ENCODE measurements around the gene FAM184B. TPM values are rescaled to one million over a fixed set of nuclear protein-coding genes. Genes with fewer than 3 reads are reported as not detected.

The FAM184B gene
- total and polyA plus RNA-seq, 2 of the 4 experiments (the other 2 are of a cell fraction) = 0.07 to 0.18 TPM

DNA sequence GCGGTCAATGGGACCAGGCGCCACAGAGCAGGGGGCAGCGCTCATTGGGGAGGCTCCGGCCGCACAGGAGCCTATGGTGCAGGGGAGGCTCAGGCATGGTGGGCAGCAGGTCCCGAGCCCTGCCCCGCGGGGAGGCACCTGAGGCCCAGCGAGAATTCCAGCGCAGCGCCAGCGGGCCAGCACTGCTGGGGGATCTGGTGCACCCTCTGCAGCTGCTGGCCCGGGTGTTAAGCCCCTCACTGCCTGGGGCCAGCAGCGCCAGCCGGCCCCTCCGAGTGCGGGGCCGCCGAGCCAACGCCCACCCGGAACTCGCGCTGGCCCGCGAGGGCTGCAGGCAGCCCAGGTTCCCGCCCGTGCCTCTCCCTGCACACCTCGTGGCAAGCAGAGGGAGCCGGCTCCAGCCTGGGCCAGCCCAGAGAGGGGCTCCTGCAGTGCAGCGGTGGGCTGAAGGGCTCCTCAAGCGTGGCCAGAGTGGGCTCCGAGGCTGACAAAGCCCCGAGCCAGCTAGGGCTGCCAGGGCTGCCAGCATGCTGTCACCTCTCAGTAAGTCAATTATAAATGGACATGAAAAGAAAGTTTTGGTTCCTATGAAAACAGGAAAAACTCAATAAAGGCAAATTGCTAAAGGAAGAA, 14.5 kb downstream of the FAM184B start:
- DNase-seq (no peak), ATAC-seq (ENCODE audit: low read depth) (no peak)
- Histone ChIP-seq H3K9ac (ENCODE audit: low read depth, low read length) (no peak overlapping the region), H3K4me1 (ENCODE audit: control insufficient read depth, insufficient read depth, low read length) (no peaks in the 10 kb centered on the region), H3K9me3 (ENCODE audit: control insufficient read depth, insufficient read depth, low read length) (no peaks in the 10 kb centered on the region), H3K9me1 (ENCODE audit: insufficient read depth, low read length) (no peaks in the 10 kb centered on the region), H3K4me2 (ENCODE audit: low read depth, low read length) (no peak overlapping the region), H3K4me3 (ENCODE audit: insufficient read depth, low read depth, low read length) (no peak overlapping the region), H2BK15ac (ENCODE audit: low read depth, low read length) (no peak overlapping the region), H2BK5ac (ENCODE audit: low read depth, low read length, poor library complexity, severe bottlenecking) (no peak overlapping the region), H3K56ac (ENCODE audit: extremely low read depth, insufficient read depth, low read length) (no peak overlapping the region), H2AFZ (replicated peaks; ENCODE audit: low read length, poor library complexity) (no peak overlapping the region), H2AK5ac (ENCODE audit: low read depth, low read length) (no peak overlapping the region), H4K8ac (ENCODE audit: low read depth in 2 of 2, low read length in 2 of 2) (no peak overlapping the region), H3K4ac (ENCODE audit: low read depth, low read length) (no peak overlapping the region), H4K91ac (ENCODE audit: insufficient read depth, low read depth, low read length) (no peak overlapping the region), H2BK20ac (ENCODE audit: low read depth, low read length) (no peak overlapping the region), H3K27me3 (ENCODE audit: control insufficient read depth, insufficient read depth, low read length) (no peaks in the 10 kb centered on the region), H2AK9ac (replicated peaks; ENCODE audit: low read depth, low read length, poor library complexity) (no peak overlapping the region), H3K79me1 (ENCODE audit: low read depth in 1 of 2, low read length in 2 of 2) (no peaks in the 10 kb centered on the region), H3K23ac (ENCODE audit: low read depth, low read length) (no peak overlapping the region), H4K5ac (ENCODE audit: low read depth, low read length) (no peak overlapping the region), H3K27ac (ENCODE audit: insufficient read depth, low read length) (no peak overlapping the region), H4K20me1 (ENCODE audit: insufficient read depth, low read length) (no peaks in the 10 kb centered on the region), H2BK120ac (ENCODE audit: low read depth, low read length) (no peak overlapping the region), H3K18ac (ENCODE audit: low read depth, low read length) (no peak overlapping the region), H3K36me3 (ENCODE audit: control insufficient read depth, insufficient read depth, low read length) (no peaks in the 10 kb centered on the region), H3K14ac (replicated peaks; ENCODE audit: low read depth, low read length) (no peak overlapping the region)
- CTCF ChIA-PET = no interaction called here
- in situ Hi-C loops (cut with MboI; ENCODE audit: low sequenced_read_pairs) = no loop called here
- WGBS, 2 experiments (ENCODE audit: extremely low coverage in 2 of 2, insufficient read length in 1 of 2) = 94% methylated on average over 18 of the region's 33 CpGs; no CpG with 5 or more reads in 1 of the 2 experiments
- BruUV-seq (replicated peaks) = no TSS peak
- POLR2A ChIA-PET (ENCODE audit: unreplicated experiment) = no interaction called here
- intact Hi-C loops (cut with micrococcal nuclease) = no loop called here
- TF ChIP-seq SMC3 (IDR thresholded peaks at IDR 0.05; ENCODE audit: low read depth, low read length) (no peak), CEBPB (IDR thresholded peaks at IDR 0.05; ENCODE audit: low read depth, low read length) (no peak), NFE2L2 (IDR thresholded peaks at IDR 0.05; ENCODE audit: low read depth, low read length) (no peak), FOS (IDR thresholded peaks at IDR 0.05; ENCODE audit: low read depth, low read length) (no peak), CHD1 (IDR thresholded peaks at IDR 0.05; ENCODE audit: low read depth, low read length) (no peak), RAD21 (IDR thresholded peaks at IDR 0.05; ENCODE audit: low read length) (no peak), POLR2A (IDR thresholded peaks at IDR 0.05; ENCODE audit: low read depth, low read length) (no peak), RCOR1 (IDR thresholded peaks at IDR 0.05; ENCODE audit: insufficient replicate concordance, low read length) (no peak)
- TF ChIP-seq, protein P1, sequence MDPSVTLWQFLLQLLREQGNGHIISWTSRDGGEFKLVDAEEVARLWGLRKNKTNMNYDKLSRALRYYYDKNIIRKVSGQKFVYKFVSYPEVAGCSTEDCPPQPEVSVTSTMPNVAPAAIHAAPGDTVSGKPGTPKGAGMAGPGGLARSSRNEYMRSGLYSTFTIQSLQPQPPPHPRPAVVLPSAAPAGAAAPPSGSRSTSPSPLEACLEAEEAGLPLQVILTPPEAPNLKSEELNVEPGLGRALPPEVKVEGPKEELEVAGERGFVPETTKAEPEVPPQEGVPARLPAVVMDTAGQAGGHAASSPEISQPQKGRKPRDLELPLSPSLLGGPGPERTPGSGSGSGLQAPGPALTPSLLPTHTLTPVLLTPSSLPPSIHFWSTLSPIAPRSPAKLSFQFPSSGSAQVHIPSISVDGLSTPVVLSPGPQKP (IDR thresholded peaks at IDR 0.05; ENCODE audit: borderline replicate concordance, low read depth, low read length) = no peak
- TF ChIP-seq, protein P2, sequence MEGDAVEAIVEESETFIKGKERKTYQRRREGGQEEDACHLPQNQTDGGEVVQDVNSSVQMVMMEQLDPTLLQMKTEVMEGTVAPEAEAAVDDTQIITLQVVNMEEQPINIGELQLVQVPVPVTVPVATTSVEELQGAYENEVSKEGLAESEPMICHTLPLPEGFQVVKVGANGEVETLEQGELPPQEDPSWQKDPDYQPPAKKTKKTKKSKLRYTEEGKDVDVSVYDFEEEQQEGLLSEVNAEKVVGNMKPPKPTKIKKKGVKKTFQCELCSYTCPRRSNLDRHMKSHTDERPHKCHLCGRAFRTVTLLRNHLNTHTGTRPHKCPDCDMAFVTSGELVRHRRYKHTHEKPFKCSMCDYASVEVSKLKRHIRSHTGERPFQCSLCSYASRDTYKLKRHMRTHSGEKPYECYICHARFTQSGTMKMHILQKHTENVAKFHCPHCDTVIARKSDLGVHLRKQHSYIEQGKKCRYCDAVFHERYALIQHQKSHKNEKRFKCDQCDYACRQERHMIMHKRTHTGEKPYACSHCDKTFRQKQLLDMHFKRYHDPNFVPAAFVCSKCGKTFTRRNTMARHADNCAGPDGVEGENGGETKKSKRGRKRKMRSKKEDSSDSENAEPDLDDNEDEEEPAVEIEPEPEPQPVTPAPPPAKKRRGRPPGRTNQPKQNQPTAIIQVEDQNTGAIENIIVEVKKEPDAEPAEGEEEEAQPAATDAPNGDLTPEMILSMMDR (conservative IDR thresholded peaks at IDR 0.05; ENCODE audit: low read depth, low read length) = no peak
- dilution Hi-C loops (cut with HindIII; ENCODE audit: low sequenced_read_pairs, unreplicated experiment) = no loop called here
